H1 (cell line): ENCODE measurements around the gene CD163. TPM values are rescaled to one million over a fixed set of nuclear protein-coding genes. Genes with fewer than 3 reads are reported as not detected.
A peak's percentile ranks its signal among the peaks of the same experiment; 100 is the strongest.

Source experiments
- CTCF ChIA-PET: fragments of 300-600 bp; sonication (Branson Sonifier 250); formaldehyde crosslinking; loops from one replicate; lab custom pipeline; 2021; ENCODE audit not compliant: partially characterized antibody; lab: Charles Lee
- POLR2A ChIA-PET: fragments of 300-600 bp; sonication (Branson Sonifier 250); formaldehyde crosslinking; loops from one replicate; lab custom pipeline; 2021; ENCODE audit warnings: inconsistent platforms; ENCODE audit not compliant: partially characterized antibody; lab: Charles Lee
- DNase-seq, 2 experiments: peaks; one replicate each; pipeline versions ENCODE4 v3.0.0 to v3.0.0-alpha.2; 2010 to 2022; ENCODE audit warnings: low spot score in 2 of 2, low read depth in 1 of 2, mixed read lengths in 1 of 2
- FAIRE-seq: peaks from 2 replicates; lab custom pipeline; 2011; peaks lifted over from hg19 to GRCh38; lab: Jason Lieb, UNC
- H2AFZ ChIP-seq: 2 replicates; pipeline ENCODE4 v1.8.1; 2012; ENCODE audit warnings: low read length, inconsistent platforms
- H2AK5ac ChIP-seq: 2 replicates; pipeline ENCODE4 v1.6.1; 2013; ENCODE audit warnings: low read depth, low read length
- H2BK120ac ChIP-seq: replicated peaks from 2 replicates; pipeline ENCODE3; 2013; ENCODE audit warnings: low read depth, low read length, inconsistent platforms
- H2BK12ac ChIP-seq: 2 replicates; pipeline ENCODE4 v1.6.1; 2013; ENCODE audit warnings: low read depth, low read length
- H2BK15ac ChIP-seq: 2 replicates; pipeline ENCODE4 v1.6.1; 2013; ENCODE audit warnings: low read length
- H2BK20ac ChIP-seq: 2 replicates; pipeline ENCODE4 v1.6.1; 2013; ENCODE audit warnings: low read length
- H2BK5ac ChIP-seq: 2 replicates; pipeline ENCODE4 v1.6.1; 2013; ENCODE audit warnings: low read depth, low read length
- H3K14ac ChIP-seq: 2 replicates; pipeline ENCODE4 v1.6.1; 2013; ENCODE audit warnings: inconsistent platforms; ENCODE audit not compliant: insufficient read length
- H3K18ac ChIP-seq: 2 replicates; pipeline ENCODE4 v1.6.1; 2013; ENCODE audit warnings: low read length; ENCODE audit errors: extremely low read depth
- H3K23ac ChIP-seq: 2 replicates; pipeline ENCODE4 v1.6.1; 2013; ENCODE audit warnings: inconsistent platforms; ENCODE audit not compliant: insufficient read length
- H3K23me2 ChIP-seq: 2 replicates; pipeline ENCODE4 v1.6.1; 2013; ENCODE audit warnings: low read depth, low read length
- H3K27ac ChIP-seq: 2 replicates; pipeline ENCODE4 v1.6.1; 2011; ENCODE audit warnings: low read depth, low read length, inconsistent platforms
- H3K27me3 ChIP-seq, 4 experiments: replicated peaks in 1 of 4; 1 replicate in 1 of 4; 2 replicates in 3 of 4; pipeline versions ENCODE4 v1.6.1 to v1.8.1; 2011 to 2013; ENCODE audit warnings: low read length in 3 of 4, mild to moderate bottlenecking in 3 of 4, inconsistent platforms in 2 of 4, mixed read lengths in 2 of 4, moderate library complexity in 1 of 4; ENCODE audit not compliant: control insufficient read depth in 3 of 4, insufficient read depth in 3 of 4; ENCODE audit errors: extremely low read depth in 1 of 4
- H3K36me3 ChIP-seq, 4 experiments: 2 replicates each; pipeline versions ENCODE4 v1.6.1 to v1.8.1; 2011 to 2013; ENCODE audit warnings: mild to moderate bottlenecking in 4 of 4, low read length in 3 of 4, moderate library complexity in 2 of 4, control low read depth in 1 of 4, inconsistent platforms in 1 of 4; ENCODE audit not compliant: insufficient read depth in 4 of 4, control insufficient read depth in 2 of 4
- H3K4ac ChIP-seq: replicated peaks from 2 replicates; pipeline ENCODE3; 2013; ENCODE audit warnings: low read length, low read depth, mixed read lengths, inconsistent platforms; ENCODE audit not compliant: insufficient read length
- H3K4me1 ChIP-seq, 4 experiments: replicated peaks in 1 of 4; 1 replicate in 1 of 4; 2 replicates in 3 of 4; pipeline versions ENCODE4 v1.6.1 to v1.8.1; 2011 to 2013; ENCODE audit warnings: low read length in 3 of 4, inconsistent platforms in 2 of 4, mixed read lengths in 1 of 4; ENCODE audit not compliant: insufficient read depth in 4 of 4, control insufficient read depth in 3 of 4
- H3K4me2 ChIP-seq, 2 experiments: 2 replicates each; pipeline versions ENCODE4 v1.6.1 to v1.8.1; 2011 to 2013; ENCODE audit warnings: low read depth in 2 of 2, low read length in 2 of 2, control low read depth in 1 of 2, inconsistent platforms in 1 of 2, mild to moderate bottlenecking in 1 of 2; ENCODE audit not compliant: insufficient read depth in 1 of 2
- H3K4me3 ChIP-seq, 4 experiments: fragments of 200-600, 300-600 bp in 1 of 4; sonication (generic), shearing (Covaris generic), sonication (Bioruptor Twin) in 1 of 4; 2 replicates each; pipeline versions ENCODE4 v1.5.1 to v1.8.1; 2011 to 2016; ENCODE audit warnings: low read length in 4 of 4, low read depth in 3 of 4, control low read depth in 2 of 4, inconsistent platforms in 2 of 4, mild to moderate bottlenecking in 2 of 4, mixed read lengths in 1 of 4, moderate library complexity in 1 of 4; ENCODE audit not compliant: insufficient read depth in 2 of 4; ENCODE audit errors: extremely low read depth in 1 of 4
- H3K56ac ChIP-seq: replicated peaks from 2 replicates; pipeline ENCODE3; 2013; ENCODE audit warnings: low read depth, mild to moderate bottlenecking, mixed read lengths, low read length, inconsistent platforms; ENCODE audit not compliant: insufficient read length
- H3K79me1 ChIP-seq: 2 replicates; pipeline ENCODE4 v1.6.1; 2013; ENCODE audit warnings: low read depth, low read length, control low read depth
- H3K79me2 ChIP-seq, 2 experiments: 2 replicates each; pipeline versions ENCODE4 v1.6.1 to v1.8.1; 2012 to 2013; ENCODE audit warnings: low read length in 2 of 2, mild to moderate bottlenecking in 2 of 2, inconsistent platforms in 1 of 2; ENCODE audit not compliant: insufficient read depth in 2 of 2, control insufficient read depth in 1 of 2
- H3K9ac ChIP-seq, 4 experiments: replicated peaks in 1 of 4; 1 replicate in 1 of 4; 2 replicates in 3 of 4; pipeline versions ENCODE4 v1.6.1 to v1.8.1; 2011 to 2013; ENCODE audit warnings: low read depth in 3 of 4, low read length in 3 of 4, control low read depth in 2 of 4, mild to moderate bottlenecking in 2 of 4, moderate library complexity in 2 of 4, inconsistent platforms in 1 of 4; ENCODE audit errors: extremely low read depth in 1 of 4
- H3K9me3 ChIP-seq, 2 experiments: 2 replicates each; pipeline versions ENCODE4 v1.6.1 to v1.8.1; 2012 to 2013; ENCODE audit warnings: mild to moderate bottlenecking in 2 of 2, moderate library complexity in 2 of 2, control low read depth in 1 of 2, inconsistent platforms in 1 of 2, low read depth in 1 of 2, low read length in 1 of 2, mixed read lengths in 1 of 2; ENCODE audit not compliant: insufficient read depth in 2 of 2
- H4K20me1 ChIP-seq, 2 experiments: replicated peaks in 1 of 2; 2 replicates each; pipeline versions ENCODE3 to v1.8.1; 2011 to 2013; ENCODE audit warnings: inconsistent platforms in 2 of 2, low read length in 2 of 2, mild to moderate bottlenecking in 1 of 2; ENCODE audit not compliant: insufficient read depth in 2 of 2, control insufficient read depth in 1 of 2
- H4K5ac ChIP-seq: 2 replicates; pipeline ENCODE4 v1.6.1; 2013; ENCODE audit warnings: low read length, low read depth, mixed read lengths, inconsistent platforms; ENCODE audit not compliant: insufficient read length
- H4K8ac ChIP-seq: 2 replicates; pipeline ENCODE4 v1.8.0; 2013; ENCODE audit warnings: mild to moderate bottlenecking, moderate library complexity, low read length, inconsistent platforms; ENCODE audit not compliant: insufficient read depth; ENCODE audit errors: extremely low read depth
- H4K91ac ChIP-seq: replicated peaks from 2 replicates; pipeline ENCODE3; 2013; ENCODE audit warnings: low read length, mixed read lengths, inconsistent platforms; ENCODE audit not compliant: insufficient read length
- CBX8 ChIP-seq: fragments of 300-800, 300-1000 bp; sonication (generic); IDR thresholded peaks from 2 replicates; pipeline ENCODE4 v1.7.1; 2016; ENCODE audit warnings: low read depth, low read length, borderline replicate concordance
- CHD2 ChIP-seq: IDR thresholded peaks from 2 replicates; pipeline ENCODE4 v1.6.1; 2012; ENCODE audit warnings: low read length, improper control_type of control experiment
- EGR1 ChIP-seq: IDR thresholded peaks from 2 replicates; pipeline ENCODE4 v1.6.1; 2011; ENCODE audit warnings: low read depth, low read length, borderline replicate concordance
- EP300 ChIP-seq, 2 experiments: IDR thresholded peaks; 1 replicate in 1 of 2; 2 replicates in 1 of 2; pipeline ENCODE4 v1.6.1; 2011 to 2012; ENCODE audit warnings: low read depth in 2 of 2, low read length in 2 of 2, mild to moderate bottlenecking in 2 of 2, borderline replicate concordance in 1 of 2, inconsistent platforms in 1 of 2, moderate library complexity in 1 of 2
- EZH2 ChIP-seq: fragments of 200-600 bp; sonication (generic); IDR thresholded peaks from 2 replicates; pipeline ENCODE4 v1.7.1; 2012; ENCODE audit warnings: low read depth, mild to moderate bottlenecking, moderate library complexity, low read length, inconsistent platforms; ENCODE audit not compliant: severe bottlenecking
- GABPA ChIP-seq: IDR thresholded peaks from 2 replicates; pipeline ENCODE4 v1.6.1; 2011; ENCODE audit warnings: mild to moderate bottlenecking, low read length, moderate library complexity, borderline replicate concordance; ENCODE audit not compliant: insufficient read depth
- JUND ChIP-seq: IDR thresholded peaks from 2 replicates; pipeline ENCODE4 v1.6.1; 2011; ENCODE audit warnings: mild to moderate bottlenecking, improper control_type of control experiment, low read length
- NRF1 ChIP-seq: IDR thresholded peaks from 2 replicates; pipeline ENCODE4 v1.6.1; 2011; ENCODE audit warnings: mild to moderate bottlenecking, low read depth, low read length, improper control_type of control experiment
- SIN3A ChIP-seq, 2 experiments: IDR thresholded peaks in 1 of 2; conservative IDR thresholded peaks in 1 of 2; 2 replicates each; pipeline ENCODE4 v1.6.1; 2011 to 2012; ENCODE audit warnings: low read length in 2 of 2, improper control_type of control experiment in 1 of 2, low read depth in 1 of 2, mild to moderate bottlenecking in 1 of 2
- SP2 ChIP-seq: IDR thresholded peaks from 2 replicates; pipeline ENCODE4 v1.6.1; 2012; ENCODE audit warnings: mild to moderate bottlenecking, low read length, inconsistent platforms
- TAF1 ChIP-seq: IDR thresholded peaks from 2 replicates; pipeline ENCODE4 v1.6.1; 2011; ENCODE audit warnings: mild to moderate bottlenecking, low read depth, low read length
- TBP ChIP-seq: IDR thresholded peaks from 2 replicates; pipeline ENCODE4 v1.6.1; 2011; ENCODE audit warnings: low read depth, low read length, improper control_type of control experiment
- USF2 ChIP-seq: IDR thresholded peaks from 2 replicates; pipeline ENCODE4 v1.6.1; 2011; ENCODE audit warnings: low read length, improper control_type of control experiment
- YY1 ChIP-seq: IDR thresholded peaks from 2 replicates; pipeline ENCODE4 v1.6.1; 2011; ENCODE audit warnings: low read depth, mild to moderate bottlenecking, low read length
- WGBS, 2 experiments: shearing (Covaris generic) in 1 of 2; methylation state at CpG; one replicate each; pipeline versions ENCODE4 v1.1.6 to v1.1.7; 2013 to 2015; ENCODE audit warnings: low lambda C conversion rate in 2 of 2, mixed read lengths in 2 of 2, inconsistent platforms in 1 of 2, low coverage in 1 of 2, missing lambda C conversion rate in 1 of 2; ENCODE audit not compliant: insufficient replicate concordance in 2 of 2, insufficient coverage in 1 of 2, insufficient read length in 1 of 2; ENCODE audit errors: extremely low coverage in 1 of 2, missing lambda C conversion rate in 1 of 2; 5-methylcytosine and 5-hydroxymethylcytosine counted together
- polyA plus RNA-seq, 7 experiments: library from polyadenylated mRNA; depleted of rRNA in 3 of 7; stranded (reverse) in 5 of 7; unstranded in 2 of 7; fragments of >200 nt in 5 of 7; fragments of 200-250 nt in 2 of 7; gene quantifications; 1 replicate in 5 of 7; 2 replicates in 1 of 7; 4 replicates in 1 of 7; pipeline versions ENCODE4 v1.2.1 to v1.2.3, GENCODE V29; 2011 to 2013; ENCODE audit warnings: missing spikeins in 2 of 7, mixed read lengths in 2 of 7
- total RNA-seq: library from RNA; stranded (reverse); fragmentation: NEBNext Ultra II Directional; extraction: Animal tissue kit (Norgen Biotek cat#: 25700); gene quantifications from 2 replicates; pipeline ENCODE4 v1.2.1, GENCODE V29; 2021

CD163 gene
- total and polyA plus RNA-seq, 2 of the 8 experiments (the other 6 are each of a cell fraction or from before 2014, with no cell fraction given) = 0.02 TPM; not detected in 1

GRCh38 chr12:7483343-7483742, 20.2 kb downstream of the CD163 start:
- no peak for FAIRE-seq
- Histone ChIP-seq H3K23me2 (no peaks in the 10 kb centered on the region), H4K91ac (no peak overlapping the region), H4K5ac (no peak overlapping the region), H3K4me1 (no peaks in the 10 kb centered on the region), H4K8ac (no peak overlapping the region), H2AK5ac (no peak overlapping the region), H3K14ac (no peak overlapping the region), H3K27ac (no peak overlapping the region), H2BK120ac (no peak overlapping the region), H2BK20ac (no peak overlapping the region), H3K4me3 (no peak overlapping the region)
- ChIA-PET POLR2A (no interaction called here), CTCF (interaction anchor here (0.7 kb wide), 1 partner anchor 23 kb away, joined by 3 read pairs; no protein-coding TSS in a partner anchor)
- no peak for TF ChIP-seq GABPA
- no peak for TF ChIP-seq YY1
- TF ChIP-seq NRF1 = no peak
- no peak for TF ChIP-seq EGR1
- no peak for TF ChIP-seq TBP
- no peak for TF ChIP-seq SIN3A (conservative IDR thresholded peaks at IDR 0.05 in 1 of 2, IDR thresholded peaks at IDR 0.05 in 1 of 2; ENCODE audit: low read depth in 1 of 2, low read length in 2 of 2)
- no peak for TF ChIP-seq CHD2
- no peak for TF ChIP-seq TAF1
- TF ChIP-seq EZH2 = no peak
- no peak for TF ChIP-seq JUND
- TF ChIP-seq EP300 (IDR thresholded peaks at IDR 0.05; ENCODE audit: borderline replicate concordance in 1 of 2, low read depth in 2 of 2, low read length in 2 of 2) = no peak
- no peak for TF ChIP-seq CBX8
- TF ChIP-seq USF2 = no peak
- TF ChIP-seq SP2 = no peak
- TF ChIP-seq, all 59 proteins: peak for 0
- Histone ChIP-seq H3K79me2 (no peaks in the 10 kb centered on the region), H3K27me3 (no peaks in the 10 kb centered on the region), H3K23ac (no peak overlapping the region), H3K4me2 (no peak overlapping the region), H2BK5ac (no peak overlapping the region), H3K4ac (no peak overlapping the region), H3K18ac (no peak overlapping the region), H3K9me3 (0 out of 4 replicates have a peak, but pooled peaks cover 0 to 4% of the 10 kb centered on the region in 2 experiments), H3K56ac (no peak overlapping the region), H2AFZ (peak overlapping the region; percentile 47; the same call in 1 of the 2 replicates), H2BK12ac (no peak overlapping the region), H4K20me1 (no peaks in the 10 kb centered on the region), H3K79me1 (no peaks in the 10 kb centered on the region), H2BK15ac (no peak overlapping the region), H3K9ac (no peak overlapping the region), H3K36me3 (no peaks in the 10 kb centered on the region)
- DNase-seq = no peak
- 88% methylated on average over 5 of the region's 5 CpGs; no CpG with 5 or more reads in 1 of the 2 experiments for WGBS, 2 experiments
